HFF-Myc (cell line): ENCODE measurements around the gene IL34.

Source experiments
- DNase-seq: peaks from one replicate; pipeline ENCODE4 v3.0.0-alpha.2; 2011; ENCODE audit warnings: low read depth; ENCODE audit errors: extremely low read depth
- H3K4me3 ChIP-seq: replicated peaks from 2 replicates; pipeline ENCODE4 v1.5.1; 2011; ENCODE audit warnings: low read depth, mild to moderate bottlenecking, control low read depth, low read length
- TF ChIP-seq, protein P1 (sequence below): IDR thresholded peaks from 2 replicates; pipeline ENCODE4 v1.5.1; 2012; ENCODE audit warnings: mild to moderate bottlenecking, low read depth, low read length, control low read depth; ENCODE audit errors: missing control alignments

IL34 gene

DNA sequence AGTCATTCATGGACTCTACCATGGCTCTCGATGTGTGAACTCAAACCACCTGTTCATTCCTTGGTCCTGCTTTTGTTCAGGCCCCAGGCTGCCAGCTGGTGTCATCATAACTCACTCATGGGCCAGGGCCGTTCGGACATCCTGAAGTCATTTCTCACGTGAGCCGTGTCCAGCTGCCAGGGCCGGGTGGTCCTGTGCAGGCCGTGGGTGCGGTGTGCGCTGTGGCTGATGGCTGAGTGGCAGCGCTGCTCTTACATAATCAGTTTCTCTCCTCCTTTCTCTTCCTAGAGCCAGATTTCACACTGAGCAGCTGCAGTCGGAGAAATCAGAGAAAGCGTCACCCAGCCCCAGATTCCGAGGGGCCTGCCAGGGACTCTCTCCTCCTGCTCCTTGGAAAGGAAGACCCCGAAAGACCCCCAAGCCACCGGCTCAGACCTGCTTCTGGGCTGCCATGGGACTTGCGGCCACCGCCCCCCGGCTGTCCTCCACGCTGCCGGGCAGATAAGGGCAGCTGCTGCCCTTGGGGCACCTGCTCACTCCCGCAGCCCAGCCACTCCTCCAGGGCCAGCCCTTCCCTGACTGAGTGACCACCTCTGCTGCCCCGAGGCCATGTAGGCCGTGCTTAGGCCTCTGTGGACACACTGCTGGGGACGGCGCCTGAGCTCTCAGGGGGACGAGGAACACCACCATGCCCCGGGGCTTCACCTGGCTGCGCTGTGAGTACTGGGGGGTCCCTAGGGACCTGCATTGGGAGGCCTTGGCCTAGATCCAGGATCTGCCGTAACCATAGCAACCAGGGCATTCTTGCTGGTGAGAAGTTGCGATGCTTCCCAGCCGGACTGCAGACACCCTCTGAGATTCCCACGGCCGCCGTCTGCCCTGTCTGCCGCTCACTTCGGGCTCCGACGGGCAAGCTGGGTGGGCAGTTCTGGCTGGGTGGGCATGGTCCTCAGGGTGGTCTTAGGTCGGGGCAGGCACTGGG lies at the start of gene IL34:
TSS of gene IL34 (plus strand) at position 300 of the 982 bp plus-strand sequence. CDS start at position 689, 389 bp downstream.
- H3K4me3 ChIP-seq: no peak within 1 kb of the TSS
- no peak for DNase-seq
- TF ChIP-seq, protein P1, sequence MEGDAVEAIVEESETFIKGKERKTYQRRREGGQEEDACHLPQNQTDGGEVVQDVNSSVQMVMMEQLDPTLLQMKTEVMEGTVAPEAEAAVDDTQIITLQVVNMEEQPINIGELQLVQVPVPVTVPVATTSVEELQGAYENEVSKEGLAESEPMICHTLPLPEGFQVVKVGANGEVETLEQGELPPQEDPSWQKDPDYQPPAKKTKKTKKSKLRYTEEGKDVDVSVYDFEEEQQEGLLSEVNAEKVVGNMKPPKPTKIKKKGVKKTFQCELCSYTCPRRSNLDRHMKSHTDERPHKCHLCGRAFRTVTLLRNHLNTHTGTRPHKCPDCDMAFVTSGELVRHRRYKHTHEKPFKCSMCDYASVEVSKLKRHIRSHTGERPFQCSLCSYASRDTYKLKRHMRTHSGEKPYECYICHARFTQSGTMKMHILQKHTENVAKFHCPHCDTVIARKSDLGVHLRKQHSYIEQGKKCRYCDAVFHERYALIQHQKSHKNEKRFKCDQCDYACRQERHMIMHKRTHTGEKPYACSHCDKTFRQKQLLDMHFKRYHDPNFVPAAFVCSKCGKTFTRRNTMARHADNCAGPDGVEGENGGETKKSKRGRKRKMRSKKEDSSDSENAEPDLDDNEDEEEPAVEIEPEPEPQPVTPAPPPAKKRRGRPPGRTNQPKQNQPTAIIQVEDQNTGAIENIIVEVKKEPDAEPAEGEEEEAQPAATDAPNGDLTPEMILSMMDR: no peak

- TF ChIP-seq, protein P1: no peak
- H3K4me3 ChIP-seq: no peak overlapping the region
- no peak for DNase-seq
Measured at GRCh38 chr16:70597135-70597835, 49.1 kb upstream of the IL34 start.

GRCh38 chr16:70598937-70599503 lies 47.3 kb upstream of the IL34 start:
- H3K4me3 ChIP-seq: no peak overlapping the region
- TF ChIP-seq, protein P1: no peak
- no peak for DNase-seq

GRCh38 chr16:70600730-70601129 lies 45.6 kb upstream of the IL34 start:
- no peak overlapping the region for H3K4me3 ChIP-seq
- TF ChIP-seq, protein P1: no peak
- DNase-seq: no peak

DNA sequence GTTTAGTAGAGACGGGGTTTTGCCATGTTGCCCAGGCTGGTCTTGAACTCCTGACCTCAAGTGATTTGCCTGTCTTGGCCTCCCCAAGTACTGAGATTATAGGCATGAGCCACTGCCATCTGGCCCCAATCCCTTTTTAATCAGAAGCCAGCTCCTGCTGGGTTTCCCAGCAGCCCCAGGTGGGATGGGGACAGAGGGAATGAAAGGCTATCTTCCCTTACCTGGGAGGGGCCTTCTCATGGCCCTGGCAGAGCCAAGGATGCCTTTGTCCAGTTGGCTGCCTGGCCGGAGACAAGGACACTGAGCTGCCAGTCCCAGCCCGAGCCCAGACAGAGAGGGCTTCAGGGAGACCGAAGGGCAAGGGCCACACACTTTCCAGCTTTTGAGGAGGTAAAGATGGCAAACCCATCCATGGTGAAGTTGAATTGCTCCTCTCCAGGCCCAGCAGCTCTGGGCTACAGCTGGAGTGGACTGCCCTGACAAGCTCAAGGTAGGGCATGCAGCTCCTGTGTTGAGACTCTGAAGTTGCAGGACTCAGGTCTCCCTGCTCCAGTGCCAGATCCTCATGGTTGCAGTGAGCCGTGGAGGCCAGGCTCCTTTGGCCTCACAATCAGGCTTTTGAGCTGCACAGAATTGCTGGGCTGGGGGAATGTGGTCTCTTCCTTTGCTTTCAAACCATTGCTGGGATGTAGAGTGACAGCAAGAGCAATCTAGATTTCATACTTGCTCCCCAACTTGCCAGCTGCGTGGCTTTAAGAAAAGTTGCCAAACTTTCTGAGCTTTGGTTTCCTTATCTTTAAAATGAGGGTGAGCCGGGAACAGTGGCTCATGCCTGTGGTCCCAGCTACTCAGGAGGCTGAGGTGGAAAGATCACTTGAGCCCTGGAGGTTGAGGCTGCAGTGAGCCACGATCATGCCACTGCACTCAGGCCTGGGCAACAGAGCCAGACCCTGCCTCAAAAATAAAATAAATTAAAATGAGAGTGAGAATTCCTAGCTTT lies 44.5 kb upstream of the IL34 start:
- DNase-seq: no peak
- TF ChIP-seq, protein P1: no peak
- H3K4me3 ChIP-seq: no peak overlapping the region

DNA sequence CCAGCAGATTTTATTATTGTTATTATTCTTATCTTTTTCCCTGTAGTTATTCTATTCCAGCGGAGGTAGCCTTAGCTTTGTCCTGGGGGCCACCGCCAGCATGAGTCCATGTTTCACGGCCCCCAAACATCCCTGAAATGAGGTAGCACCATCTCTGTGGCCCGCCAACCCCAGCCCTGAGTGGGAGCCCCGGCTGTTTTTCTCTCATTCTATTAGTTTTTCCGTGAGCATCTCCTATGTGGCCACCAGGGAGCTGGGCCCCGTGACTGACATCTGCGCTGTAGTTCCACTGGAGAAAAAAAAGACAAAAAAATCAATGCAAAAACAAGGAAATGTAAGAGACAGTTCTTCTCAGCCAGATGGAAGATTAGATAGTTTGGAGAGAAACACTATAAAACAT lies 43.5 kb upstream of the IL34 start:
- no peak overlapping the region for H3K4me3 ChIP-seq
- DNase-seq: no peak
- TF ChIP-seq, protein P1: no peak
